Umbilical cord (tissue), 2 donors: ENCODE results near the gene GPR68. TPM values are rescaled to one million over a fixed set of nuclear protein-coding genes. Genes with fewer than 3 reads are reported as not detected.

Source experiments
- DNase-seq: peaks from one replicate; pipeline ENCODE4 v3.0.0-alpha.2; 2015; ENCODE audit warnings: low spot score
- total RNA-seq: library from RNA; depleted of rRNA; stranded (reverse); fragments of >200 nt; gene quantifications from one replicate; pipeline ENCODE4 v1.2.3, GENCODE V29; 2014; ENCODE audit warnings: low replicate concordance; ENCODE audit not compliant: insufficient read depth

Gene GPR68, protein sequence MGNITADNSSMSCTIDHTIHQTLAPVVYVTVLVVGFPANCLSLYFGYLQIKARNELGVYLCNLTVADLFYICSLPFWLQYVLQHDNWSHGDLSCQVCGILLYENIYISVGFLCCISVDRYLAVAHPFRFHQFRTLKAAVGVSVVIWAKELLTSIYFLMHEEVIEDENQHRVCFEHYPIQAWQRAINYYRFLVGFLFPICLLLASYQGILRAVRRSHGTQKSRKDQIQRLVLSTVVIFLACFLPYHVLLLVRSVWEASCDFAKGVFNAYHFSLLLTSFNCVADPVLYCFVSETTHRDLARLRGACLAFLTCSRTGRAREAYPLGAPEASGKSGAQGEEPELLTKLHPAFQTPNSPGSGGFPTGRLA
- total RNA-seq = not detected

GRCh38 chr14:91244501-91244901 lies at the start of gene GPR68:
TSS of gene GPR68 (minus strand) at chr14:91244704. CDS start at chr14:91235050, 9,654 bp downstream.
- peak; percentile 74 for DNase-seq

GRCh38 chr14:91294153-91294552 lies 49.6 kb upstream of the GPR68 start:
- no peak for DNase-seq

DNA sequence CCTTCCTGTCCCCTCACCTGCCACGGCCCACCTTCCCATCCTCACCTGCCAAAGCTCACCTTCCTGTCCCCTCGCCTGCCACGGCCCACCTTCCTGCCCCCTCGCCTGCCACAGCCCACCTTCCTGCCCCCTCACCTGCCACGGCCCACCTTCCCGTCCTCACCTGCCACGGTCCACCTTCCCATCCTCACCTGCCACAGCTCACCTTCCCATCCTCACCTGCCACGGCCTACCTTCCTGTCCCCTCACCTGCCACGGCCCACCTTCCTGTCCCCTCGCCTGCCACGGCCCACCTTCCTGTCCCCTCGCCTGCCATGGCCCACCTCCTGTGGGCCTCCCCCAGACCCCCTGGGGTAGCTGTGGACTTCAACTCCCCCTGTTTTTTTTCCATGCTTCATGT lies 48.8 kb upstream of the GPR68 start:
- no peak for DNase-seq

- no peak for DNase-seq
Measured at GRCh38 chr14:91292491-91292890, 48.0 kb upstream of the GPR68 start.

DNA sequence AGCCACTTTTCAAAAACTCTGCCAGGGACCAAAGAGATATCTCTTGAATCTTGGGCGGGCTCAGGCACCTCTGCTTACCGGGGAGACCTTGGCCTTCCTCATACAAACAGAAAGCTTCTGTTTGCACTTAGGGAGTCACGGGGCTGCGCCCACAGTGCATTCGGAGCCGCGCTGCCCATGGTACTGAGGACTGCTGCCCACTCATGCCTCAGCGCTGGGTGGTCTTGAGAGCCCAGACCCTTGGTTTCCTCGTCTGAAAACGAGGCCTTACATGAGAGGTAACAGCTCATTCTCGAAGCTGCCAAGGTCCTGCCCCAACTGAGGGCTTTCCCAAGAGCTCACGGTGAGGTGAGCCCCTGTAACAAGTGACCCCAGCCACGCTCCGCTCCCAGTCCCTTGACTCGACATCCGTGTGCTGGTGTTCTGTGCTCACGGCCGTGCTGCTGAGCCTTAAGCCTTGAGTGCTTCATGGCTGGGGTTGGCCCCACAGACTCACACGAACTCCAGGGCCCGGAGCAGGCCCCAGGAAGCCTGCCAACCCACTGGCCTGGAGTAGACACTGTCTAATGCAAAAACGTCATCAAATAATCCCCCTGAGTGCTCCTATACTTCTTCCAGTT lies 47.4 kb upstream of the GPR68 start:
- no peak for DNase-seq

DNA sequence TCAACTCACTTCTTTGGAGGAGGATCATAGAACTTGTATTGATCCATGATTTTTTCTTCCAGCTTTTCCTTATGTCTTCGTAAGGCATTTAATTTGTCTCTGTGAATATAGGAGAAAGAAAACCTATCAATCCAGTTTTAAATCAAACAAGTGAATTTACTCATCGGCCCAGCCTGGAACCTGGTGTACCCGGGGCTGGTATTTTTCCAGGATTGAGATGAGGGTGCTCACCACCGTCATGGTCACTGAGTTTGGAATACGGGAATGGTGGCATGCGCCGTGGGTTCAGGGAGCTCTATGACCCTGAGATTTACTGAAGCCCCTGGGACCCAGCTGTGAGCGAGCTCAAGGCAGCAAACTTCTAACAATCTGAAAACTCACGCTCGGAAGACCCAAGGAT lies 46.5 kb upstream of the GPR68 start:
- no peak for DNase-seq

- no peak for DNase-seq
Measured at GRCh38 chr14:91289464-91289863, 45.0 kb upstream of the GPR68 start.

- no peak for DNase-seq
Measured at GRCh38 chr14:91288876-91289275, 44.4 kb upstream of the GPR68 start.

GRCh38 chr14:91286530-91286937 lies 42.0 kb upstream of the GPR68 start:
- DNase-seq = peak; percentile 61

- DNase-seq = peak; percentile 39
Measured at GRCh38 chr14:91284791-91285548, 40.5 kb upstream of the GPR68 start.

DNA sequence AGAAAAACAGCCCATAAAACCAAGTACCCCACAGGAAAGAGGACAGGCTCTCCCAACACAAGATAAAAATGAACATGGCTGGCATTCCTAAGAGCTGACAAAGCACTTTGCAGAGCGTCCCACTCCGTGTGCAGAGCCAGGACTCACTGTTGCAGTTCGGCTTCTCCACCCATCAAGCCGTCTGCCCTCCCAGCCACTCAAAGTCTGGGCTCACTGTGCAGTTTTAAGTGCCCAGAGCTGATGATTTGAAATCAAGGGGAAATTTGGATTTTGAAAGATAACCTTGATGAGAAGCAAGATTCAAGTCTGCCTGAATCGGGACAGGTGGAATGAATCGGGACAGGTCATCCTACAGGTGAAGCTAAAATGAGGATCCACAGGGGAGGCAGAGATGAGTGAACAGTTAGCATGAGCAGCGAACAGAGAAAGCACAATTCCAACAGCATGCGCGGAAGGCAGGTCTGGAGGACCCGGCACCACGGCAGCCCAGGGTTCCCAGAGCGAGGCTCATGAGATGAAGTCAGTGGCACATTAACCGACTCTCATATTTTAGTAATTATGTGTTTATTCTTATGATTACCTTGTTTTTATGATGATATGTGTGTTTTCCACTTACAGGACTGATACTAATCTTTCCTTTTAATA lies 39.8 kb upstream of the GPR68 start:
- peak; percentile 91 for DNase-seq

DNA sequence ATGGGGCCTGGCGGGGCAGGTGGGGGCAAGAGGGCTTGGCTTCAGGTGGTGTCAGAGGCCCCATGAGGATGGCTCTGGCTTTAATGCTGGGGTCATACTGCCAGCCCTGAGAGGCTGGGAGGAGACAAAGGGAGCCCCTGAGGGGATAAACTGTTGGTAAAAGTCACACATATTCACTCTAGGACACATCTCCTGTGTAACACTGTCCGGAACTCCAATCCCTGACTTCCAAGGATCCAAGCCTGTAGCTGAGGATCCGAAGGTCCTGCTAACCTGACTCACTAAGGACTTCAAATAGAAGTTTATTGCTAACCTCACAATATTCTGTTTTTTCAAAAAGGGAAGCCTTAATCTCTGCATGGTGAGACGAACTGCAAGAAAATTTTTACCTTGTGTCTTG lies 39.2 kb upstream of the GPR68 start:
- no peak for DNase-seq

DNA sequence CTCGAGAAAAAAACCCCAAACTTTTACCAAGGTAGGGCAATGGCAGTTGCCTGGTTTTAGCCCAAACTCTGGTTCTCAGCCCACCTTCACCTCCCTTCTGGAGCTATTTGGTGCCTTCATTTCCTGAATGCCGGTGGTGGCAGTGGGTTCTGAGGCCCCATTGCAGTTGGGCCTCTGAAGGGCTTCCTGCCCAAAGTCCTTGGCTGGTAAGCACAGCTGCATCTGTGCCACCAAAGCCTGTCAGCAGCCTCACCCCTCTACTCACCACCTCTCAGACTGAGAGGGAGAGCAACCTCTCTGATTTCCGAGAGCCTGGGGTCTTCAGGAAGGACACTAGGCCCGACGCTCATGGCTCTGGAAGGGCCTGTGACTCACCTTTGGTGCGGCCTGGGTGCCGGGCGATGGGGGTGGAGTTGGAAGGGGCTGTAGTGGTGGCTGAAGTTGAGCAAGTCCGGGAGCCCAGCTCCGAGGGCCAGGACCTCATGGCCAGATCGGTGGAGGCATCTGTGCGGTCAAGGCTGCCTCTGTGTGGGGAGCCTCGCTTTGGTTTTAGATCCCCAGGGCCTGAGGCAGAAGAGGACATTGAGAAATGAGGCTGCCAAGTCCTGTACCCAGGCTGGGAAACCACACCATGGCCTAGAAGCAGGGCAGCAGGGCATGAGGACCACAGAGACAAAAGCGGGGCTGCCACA lies 38.6 kb upstream of the GPR68 start:
- no peak for DNase-seq

GRCh38 chr14:91281346-91281745 lies 36.8 kb upstream of the GPR68 start:
- no peak for DNase-seq

- no peak for DNase-seq
Measured at GRCh38 chr14:91280129-91280528, 35.6 kb upstream of the GPR68 start.

- DNase-seq = no peak
Measured at GRCh38 chr14:91279354-91279753, 34.9 kb upstream of the GPR68 start.

DNA sequence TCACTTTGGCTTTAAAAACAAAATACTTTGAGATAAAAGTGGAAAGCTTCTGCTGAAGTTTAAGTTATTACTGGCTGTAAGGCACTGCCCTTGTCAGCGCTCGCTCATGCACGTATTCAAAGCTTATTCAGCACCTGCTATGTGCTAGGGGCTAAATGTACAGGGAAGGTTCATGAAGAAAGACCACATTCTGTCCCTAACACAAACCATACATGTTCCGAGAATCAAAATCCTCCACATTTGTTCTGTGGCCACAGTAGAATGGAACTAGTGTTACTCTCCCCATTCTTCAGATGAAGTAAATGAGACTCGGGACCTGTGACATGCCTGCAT lies 33.8 kb upstream of the GPR68 start:
- DNase-seq = no peak

DNA sequence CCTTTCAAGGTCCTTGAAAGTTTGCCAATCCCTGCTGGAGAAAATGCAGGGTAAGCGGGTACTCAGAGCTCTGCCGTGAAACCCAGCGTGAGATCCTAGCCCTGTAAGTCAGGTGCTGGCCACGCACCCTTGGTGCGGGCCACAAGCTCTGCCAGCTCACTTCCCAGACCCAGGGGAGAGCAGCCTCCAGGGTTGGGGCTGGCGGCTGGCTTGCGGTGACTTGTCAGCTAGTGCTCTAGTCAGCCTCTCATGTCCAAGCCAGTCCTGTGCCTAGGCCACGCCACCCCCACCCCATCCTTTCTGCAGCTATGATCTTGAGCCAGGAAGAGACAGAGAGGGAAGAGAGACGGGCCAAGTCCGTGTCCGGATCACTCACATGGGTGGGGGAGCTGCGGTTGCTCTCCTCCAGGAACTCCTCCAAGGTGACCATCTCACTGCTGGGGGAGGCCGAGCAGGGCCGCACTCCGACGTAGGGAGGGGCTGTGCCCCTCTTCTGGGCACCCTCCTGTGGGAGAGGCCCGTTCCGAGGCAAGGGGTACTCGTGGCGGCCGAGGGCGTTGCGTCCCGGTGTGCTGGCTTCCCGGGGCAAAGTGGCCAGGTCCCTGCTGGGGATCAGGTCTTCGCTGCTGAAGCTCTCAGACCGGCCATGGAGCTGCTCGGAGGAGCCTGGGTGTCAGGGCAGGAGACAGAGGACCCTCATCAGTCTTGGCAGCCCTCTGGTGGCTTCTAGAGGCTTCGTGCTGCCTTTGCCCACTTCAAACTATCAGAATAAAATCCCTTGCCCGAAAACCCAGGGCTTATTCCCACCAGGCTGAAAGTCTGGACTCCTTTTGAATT lies 33.3 kb upstream of the GPR68 start:
- DNase-seq = no peak

GRCh38 chr14:91274796-91275195 lies 30.3 kb upstream of the GPR68 start:
- no peak for DNase-seq

GRCh38 chr14:91273885-91274273 lies 29.4 kb upstream of the GPR68 start:
- no peak for DNase-seq
